GM20431 (cell line): ENCODE data around the gene ZNF850.
"Not testable (repeated sequence)": the region's sequence is repeated elsewhere in the genome, so short reads cannot be mapped to it uniquely, and the experiment has no call there.

Experiments
- in situ Hi-C: fragments of 300-500 bp; cut with MseI, MboI; formaldehyde crosslinking; loops from one replicate; pipeline ENCODE4 v1.15.0; 2020; ENCODE audit warnings: low sequenced_read_pairs; ENCODE audit not compliant: unreplicated experiment

Gene ZNF850

DNA sequence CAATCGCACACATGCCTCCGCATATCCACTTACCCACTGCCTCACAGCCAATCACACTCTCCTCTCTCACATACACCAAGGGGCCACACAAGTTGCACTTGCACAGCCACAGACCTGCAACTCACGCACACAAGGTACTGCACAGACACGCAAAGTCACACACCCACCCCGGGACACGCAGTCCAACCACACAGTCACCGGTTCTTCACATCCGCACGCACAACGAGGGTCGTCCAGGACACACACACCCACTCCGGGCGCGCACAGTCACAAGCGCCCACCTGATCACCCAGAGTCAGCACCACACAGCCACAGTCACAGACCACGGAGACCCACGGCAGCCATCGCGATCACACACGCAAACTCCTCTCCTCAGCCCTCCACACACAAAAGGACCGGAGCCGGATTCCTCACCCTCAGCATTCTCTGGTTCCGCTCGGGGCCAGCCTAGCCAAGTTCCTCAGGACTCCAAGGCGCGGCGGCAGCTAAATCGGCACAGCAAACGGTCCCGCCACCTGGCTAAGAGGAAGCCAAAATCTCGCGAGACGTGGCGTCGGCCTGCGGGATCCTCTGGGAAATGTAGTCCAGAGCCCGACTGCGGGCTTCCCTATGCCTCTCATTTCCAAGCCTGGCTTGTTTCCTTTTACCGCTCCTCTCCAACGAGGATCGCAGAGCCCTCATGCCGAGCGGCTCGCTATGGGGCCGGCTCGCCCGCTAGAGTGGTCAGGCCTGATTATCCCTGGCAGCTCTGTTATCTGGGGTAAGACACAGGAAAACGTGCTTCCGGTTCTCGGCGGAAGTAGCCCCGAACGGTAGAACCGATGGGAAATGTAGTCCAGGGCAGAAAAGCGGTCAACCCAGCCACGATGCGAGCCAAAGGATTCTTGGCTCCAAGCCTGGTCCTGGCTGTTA is at the start of gene ZNF850:
Gene ZNF850 (minus strand): TSS at position 497 of the 912 bp plus-strand sequence. CDS start 10,201 bp downstream, outside the sequence.
- in situ Hi-C loops = no loop called here

DNA sequence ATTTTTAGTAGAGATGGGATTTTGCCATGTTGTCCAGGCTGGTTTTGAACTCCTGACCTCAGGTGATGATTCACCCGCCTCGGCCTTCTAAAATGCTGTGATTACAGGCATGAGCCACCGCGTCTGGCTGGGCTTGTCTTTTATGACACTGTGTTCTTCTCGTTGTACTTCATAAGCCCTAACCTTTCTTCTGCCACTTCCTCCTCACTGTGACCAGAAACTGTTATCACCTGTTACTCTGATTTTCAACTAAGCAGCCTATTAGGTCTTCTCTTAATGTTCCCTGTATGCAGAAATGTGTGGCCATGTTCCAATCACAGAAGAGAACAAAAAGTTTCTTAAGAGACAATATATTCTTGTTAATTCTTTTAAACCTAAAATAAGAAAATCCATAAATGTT is 49.2 kb upstream of the ZNF850 start:
- in situ Hi-C loops = no loop called here

DNA sequence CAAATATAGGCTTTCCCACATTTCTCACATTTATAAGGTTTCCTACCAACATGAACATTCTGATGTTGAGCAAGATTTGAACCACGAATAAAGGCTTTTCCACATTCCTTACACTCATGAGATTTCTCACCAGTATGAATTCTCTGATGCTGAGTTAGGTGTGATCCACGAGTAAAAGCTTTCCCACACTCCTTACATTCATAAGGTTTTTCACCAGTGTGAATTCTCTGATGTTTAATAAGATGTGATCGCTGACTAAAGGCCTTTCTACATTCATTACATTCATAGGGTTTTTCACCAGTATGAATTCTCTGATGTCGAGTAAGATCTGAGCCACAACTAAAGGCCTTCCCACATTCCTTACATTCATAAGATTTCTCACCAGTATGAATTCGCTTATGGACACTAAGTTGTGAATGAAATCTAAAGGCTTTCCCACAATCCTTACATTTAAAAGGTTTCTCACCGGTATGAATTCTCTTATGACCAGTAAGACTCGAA is 46.6 kb upstream of the ZNF850 start:
- in situ Hi-C loops = no loop called here

DNA sequence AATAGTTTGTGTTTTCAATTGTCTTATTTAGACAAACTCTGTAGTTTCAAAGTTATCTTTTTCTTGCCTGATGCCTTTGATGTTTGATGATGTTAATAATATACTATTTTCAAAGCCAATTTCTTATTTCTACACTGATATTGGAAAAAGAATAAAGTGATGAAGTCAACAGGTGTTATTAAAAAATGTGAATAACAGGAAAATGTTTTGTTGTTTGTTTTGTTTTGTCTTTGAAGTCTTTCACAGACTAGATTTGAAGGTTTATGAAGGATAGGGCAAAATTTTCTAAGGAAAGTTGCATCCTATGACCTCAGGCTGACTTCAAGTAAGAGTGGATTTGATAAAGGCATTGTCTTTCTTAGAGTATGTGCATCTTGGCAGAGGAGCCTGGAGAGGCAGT is 34.4 kb upstream of the ZNF850 start:
- in situ Hi-C loops = no loop called here

DNA sequence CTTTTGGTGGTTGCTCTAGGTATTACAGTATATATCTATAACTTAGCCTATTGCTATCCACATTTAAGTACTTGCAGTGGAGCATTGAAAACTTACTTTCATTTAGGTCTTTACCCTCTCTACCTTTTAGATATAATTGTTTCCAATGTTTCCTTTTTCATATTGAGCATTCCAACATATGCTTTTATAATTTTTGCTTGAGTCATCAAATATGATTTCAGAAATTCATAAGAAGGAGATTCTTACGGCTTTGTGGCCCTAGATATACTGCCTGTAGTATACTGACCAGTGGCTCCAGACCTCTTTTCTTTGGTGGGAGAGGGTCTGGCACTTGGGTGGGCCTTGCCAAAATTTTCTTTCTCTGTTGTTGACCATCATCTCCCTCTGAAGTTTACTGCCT is 32.8 kb upstream of the ZNF850 start:
- in situ Hi-C loops = no loop called here

DNA sequence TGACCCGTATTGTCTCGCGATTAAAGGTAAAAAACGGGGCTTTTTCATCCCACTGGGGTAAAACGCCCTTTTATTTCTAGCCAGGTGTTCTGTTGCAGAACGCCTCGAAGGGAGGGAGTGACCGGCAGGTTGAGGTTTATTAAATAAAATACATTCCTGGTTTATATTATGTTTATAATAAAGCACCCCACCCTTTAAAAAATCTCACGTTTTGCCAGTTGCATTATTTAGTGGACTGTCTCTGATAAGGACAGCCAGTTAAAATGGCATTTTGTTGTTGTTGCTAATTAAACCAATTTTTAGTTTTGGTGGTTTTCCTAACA is 25.1 kb upstream of the ZNF850 start:
- in situ Hi-C loops = no loop called here

DNA sequence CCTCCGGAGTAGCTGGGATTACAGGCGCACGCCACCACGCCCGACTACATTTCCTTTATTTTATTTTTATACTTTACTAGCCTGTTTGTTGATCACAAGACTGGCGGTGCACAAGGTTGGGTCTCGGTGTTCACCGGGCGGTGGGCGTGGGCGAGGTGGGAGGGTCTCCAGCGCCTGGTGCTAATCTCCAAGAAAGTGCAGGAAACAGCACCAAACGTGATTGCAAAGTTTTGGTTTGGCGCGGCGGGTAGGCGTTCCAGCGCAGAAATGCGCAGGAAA is 24.0 kb upstream of the ZNF850 start:
- in situ Hi-C loops = no loop called here

DNA sequence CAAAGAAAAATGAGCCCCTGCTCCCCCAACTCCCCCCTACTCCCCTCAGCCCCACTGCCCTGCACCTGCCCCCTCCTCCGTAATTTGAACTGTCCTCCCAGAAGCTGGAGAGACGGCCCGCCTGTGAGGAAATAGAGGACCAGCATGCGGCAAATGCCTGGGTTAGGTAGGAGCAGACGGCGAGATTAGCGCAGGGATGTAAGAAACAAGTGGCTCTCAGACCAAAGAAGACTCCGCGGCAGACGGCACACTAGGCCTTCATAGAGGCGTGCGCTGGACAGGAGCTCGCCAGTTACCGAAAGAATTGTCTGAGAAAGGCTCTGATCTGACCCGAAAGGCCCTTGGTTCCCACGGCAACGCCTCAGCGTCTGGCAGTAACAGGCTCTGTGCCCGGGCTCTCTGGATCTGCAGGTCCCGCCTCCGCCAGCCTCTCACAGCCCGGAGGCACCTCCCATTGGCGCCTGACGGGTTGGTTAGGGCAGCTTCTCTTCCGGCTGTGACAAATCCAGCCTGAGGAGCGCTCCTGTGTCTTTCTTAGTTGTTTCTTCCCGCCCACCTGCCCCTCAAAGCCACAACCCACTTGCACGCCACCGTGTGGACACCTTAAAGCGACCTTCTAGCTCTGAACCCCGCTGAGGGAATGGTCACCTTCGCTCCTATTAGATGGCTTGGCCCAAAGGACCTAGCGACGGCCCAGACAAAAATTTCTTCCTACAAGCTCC is 19.0 kb upstream of the ZNF850 start:
- in situ Hi-C loops = not testable (repeated sequence)

DNA sequence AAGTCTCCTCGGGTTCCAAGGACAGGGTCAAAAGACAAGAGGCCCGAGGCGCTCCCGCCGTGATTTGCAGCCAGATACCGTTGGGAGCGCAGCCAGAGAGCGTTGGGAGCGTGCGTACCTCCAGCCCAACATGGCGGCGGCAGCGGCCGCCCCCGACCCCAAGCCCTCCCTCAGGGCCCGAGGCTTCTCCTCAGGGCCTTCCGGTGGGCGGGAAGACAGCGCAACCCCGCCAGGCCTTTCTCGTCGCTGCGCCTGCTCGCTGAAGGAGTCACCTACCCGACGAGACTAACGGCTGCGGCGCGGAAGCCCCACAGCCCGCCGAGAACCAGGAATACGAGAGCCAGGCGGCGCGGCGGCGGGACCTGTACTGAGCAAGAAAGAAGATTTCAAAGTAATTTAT is 3.2 kb upstream of the ZNF850 start:
- in situ Hi-C loops = no loop called here

DNA sequence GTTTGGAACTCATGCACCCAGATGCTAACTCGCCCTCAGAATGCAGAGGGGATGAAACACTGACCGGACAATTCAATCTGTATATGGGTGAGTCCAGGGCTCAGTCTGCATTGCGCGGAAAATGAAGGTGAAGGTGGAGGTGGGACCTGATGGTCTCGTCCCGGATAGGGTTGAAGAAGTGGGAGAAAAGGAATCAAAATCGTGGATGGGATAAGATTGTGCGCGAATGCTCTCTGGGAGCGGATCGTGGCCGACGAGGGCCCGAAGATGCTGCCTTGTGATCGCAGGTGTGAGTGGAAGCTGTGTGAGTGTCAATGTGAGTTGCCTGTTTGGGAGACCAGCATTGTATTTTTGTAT is 594 bp upstream of the ZNF850 start:
- in situ Hi-C loops = no loop called here

DNA sequence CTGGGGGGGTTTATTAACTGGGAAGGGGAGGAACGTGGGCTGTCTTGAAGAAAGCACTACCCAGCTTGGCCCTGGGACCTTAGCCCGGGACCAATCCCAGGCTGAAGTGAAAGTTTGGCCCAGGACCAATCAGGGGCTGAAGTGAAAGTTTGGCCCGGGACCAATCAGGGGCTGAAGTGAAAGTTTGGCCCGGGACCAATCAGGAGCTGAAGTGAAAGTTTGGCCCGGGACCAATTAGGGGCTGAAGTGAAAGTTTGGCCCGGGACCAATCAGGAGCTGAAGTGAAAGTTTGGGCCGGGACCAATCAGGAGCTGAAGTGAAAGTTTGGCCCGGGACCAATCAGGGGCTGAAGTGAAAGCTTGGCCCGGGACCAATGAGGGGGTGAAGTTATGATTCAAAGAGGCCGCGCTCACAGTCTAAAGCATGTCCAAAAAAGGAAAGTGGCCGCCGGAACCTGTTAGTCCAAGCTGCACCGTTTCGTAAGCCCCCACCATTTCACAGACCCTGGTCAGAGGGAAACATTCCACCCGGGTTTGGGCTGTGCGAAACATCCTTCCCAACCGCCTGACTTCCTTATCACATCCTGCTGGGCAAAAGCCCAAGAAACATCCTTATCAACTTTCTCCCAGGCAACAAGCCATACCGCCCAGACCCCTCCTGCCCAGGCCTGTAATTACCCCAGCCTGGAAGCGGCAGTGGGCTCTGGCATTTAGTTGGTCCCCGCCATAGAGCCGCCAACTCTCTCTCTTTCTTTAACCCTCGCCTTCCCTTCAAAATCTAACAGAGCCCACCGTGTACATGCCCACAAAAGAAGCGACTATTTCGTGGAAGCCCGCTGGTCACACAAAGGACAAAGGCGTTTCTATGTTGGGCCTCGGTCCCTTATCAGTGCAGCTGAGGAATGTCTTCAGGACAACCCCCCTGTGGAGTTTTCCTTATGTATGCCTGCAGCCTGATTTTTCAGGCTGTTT is 1.1 kb downstream of the ZNF850 start:
- in situ Hi-C loops = no loop called here

DNA sequence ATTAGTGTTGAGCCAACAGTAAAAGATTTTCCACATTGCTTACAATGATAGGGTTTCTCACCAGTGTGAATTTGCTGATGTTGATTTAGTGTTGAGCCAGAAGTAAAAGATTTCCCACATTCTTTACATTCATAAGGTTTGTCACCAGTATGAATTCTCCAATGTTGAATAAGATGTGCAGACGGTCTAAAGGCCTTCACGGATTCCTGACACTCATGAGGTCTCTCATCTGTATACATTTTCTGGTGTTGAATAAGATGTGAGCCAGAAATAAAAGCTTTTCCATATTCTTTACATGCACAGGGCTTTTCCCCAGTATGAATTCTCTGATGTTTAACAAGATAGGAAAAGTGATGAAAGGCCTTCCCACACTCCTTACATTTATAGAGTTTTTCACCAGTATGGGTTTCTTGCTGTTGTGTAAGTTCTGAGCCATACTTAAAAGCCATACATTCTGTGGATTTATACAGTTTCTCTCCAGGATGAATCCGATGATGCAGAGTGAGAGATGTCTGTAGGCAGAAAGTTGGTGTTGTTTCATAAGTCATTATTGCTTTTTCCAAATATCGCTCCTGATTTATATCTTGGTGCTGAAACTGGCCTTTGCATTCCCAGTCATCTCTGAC is 22.4 kb downstream of the ZNF850 start:
- in situ Hi-C loops = no loop called here

DNA sequence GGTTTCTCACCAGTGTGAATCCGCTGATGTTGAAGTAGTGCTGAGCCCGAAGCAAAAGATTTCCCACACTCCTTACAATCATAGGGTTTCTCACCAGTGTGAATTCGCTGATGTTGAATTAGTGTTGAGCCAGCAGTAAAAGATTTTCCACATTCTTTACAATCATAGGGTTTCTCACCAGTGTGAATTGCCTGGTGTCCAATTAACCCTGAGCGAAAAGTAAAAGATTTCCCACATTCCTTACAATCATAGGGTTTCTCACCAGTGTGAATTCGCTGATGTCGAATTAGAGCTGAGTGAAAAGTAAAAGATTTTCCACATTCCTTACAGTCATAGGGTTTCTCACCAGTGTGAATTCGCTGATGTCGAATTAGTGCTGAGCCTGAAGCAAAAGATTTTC is 23.0 kb downstream of the ZNF850 start:
- in situ Hi-C loops = not testable (repeated sequence)

DNA sequence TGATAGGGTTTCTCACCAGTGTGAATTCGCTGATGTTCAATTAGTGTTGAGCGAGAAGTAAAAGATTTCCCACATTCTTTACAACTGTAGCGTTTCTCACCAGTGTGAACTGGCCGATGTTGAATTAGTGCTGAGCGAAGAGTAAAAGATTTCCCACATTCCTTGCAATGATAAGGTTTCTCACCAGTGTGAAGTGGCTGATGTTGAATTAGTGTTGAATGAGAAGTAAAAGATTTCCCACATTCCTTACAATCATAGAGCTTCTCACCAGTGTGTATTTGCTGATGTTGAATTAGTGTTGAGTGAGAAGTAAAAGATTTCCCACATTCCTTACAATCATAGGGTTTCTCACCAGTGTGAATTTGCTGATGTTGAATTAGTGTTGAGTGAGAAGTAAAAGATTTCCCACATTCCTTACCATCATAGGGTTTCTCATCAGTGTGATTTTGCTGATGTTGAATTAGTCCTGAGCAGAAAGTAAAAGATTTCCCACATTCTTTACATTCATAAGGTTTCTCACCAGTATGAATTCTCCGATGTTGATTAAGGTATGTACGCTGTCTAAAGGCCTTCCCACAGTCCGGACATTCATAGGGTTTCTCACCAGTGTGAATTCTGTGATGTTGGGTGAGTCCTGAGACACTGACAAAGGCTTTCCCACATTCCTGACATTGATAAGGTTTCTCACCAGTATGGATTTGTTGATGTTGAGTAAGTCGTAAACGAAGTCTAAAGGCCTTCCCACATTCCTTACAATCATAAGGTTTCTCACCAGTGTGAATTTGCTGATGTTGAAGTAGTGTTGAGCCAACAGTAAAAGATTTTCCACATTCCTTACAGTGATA is 24.0 kb downstream of the ZNF850 start:
- in situ Hi-C loops = no loop called here

DNA sequence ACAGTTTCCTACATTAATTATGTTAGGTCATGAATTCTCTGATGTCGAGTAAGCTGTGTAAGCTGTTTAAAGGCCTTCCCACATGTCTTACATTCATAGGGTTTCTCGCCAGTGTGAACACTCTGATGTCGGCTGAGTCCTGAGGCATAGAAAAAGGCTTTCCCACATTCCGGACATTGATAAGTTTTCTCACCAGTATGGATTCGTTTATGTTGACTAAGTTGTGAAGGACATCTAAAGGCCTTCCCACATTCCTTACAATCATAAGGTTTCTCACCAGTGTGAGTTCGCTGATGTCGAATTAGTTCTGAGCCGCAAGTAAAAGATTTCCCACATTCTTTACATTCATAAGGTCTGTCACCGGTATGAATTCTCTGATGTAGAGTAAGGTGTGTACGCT is 24.9 kb downstream of the ZNF850 start:
- in situ Hi-C loops = no loop called here

DNA sequence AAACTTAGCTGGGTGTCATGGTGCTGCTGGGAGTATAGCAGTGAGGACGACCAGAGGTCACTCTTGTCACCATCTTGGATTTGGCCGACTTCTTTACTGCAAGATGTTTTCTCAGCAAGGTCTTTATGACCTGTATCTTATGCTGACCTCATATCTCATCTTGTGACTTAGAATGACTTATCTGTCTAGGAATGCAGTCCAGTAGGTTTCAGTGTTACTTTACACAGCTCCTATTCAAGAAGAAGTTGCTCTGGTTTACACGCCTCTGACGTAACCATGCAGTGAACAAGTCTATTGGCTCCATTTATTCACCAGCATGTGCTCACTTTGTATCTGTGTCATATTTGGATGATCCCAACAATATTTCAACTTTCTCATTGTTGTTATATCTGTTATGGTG is 26.7 kb downstream of the ZNF850 start:
- in situ Hi-C loops = no loop called here

DNA sequence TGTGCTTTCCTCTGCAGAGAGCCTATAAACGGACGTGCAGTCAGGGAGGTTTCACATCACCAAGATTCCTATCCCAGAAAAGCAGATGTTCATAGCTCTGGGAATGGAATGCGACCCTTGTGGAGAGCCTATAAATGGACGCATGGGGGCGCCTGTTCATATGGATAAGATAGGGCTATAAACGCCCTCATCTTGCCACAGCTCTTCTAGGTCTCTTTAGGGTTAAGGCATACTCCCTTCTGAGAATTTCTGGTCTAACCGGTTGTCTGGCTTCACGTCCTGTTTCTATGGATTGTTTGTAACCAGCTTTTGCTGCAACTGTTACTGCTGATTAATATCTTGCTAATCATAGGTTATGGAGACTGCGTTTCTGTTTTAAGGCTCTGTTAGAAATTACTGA is 36.4 kb downstream of the ZNF850 start:
- in situ Hi-C loops = not testable (repeated sequence)

DNA sequence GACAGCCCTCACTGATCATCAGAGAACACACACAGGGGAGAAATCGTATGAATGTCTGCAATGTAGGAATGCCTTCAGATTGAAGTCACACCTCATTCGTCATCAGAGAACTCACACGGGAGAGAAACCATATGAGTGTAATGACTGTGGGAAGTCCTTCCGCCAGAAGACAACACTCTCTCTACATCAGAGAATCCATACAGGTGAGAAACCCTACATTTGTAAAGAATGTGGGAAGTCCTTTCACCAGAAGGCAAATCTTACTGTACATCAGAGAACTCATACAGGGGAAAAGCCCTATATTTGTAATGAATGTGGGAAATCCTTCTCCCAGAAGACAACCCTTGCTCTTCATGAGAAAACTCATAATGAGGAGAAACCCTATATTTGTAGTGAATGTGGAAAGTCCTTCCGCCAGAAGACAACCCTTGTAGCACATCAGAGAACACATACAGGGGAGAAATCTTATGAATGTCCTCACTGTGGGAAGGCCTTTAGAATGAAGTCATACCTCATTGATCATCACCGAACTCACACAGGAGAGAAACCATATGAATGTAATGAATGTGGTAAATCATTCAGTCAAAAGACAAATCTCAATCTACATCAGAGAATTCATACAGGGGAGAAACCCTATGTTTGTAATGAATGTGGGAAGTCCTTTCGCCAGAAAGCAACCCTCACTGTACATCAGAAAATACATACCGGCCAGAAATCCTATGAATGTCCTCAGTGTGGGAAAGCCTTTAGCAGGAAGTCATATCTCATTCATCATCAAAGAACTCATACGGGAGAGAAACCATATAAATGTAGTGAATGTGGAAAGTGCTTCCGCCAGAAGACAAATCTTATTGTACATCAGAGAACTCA is 52.7 kb downstream of the ZNF850 start:
- in situ Hi-C loops = no loop called here
